RWPE2 (cell line): ENCODE measurements around the gene DTX4.

ENCODE experiments used
- ATAC-seq: fragments of 200-7000 bp; cut with Tn5 transposase; 3 replicates; pipeline ENCODE4 v1.9.1; 2021; ENCODE audit warnings: low read depth
- DNase-seq: peaks from one replicate; pipeline ENCODE4 v3.0.0-alpha.2; 2020; ENCODE audit warnings: low spot score
- H3K27ac ChIP-seq: fragments of 450-650 bp; 2 replicates; pipeline ENCODE4 v1.5.1; 2017; ENCODE audit warnings: mild to moderate bottlenecking; ENCODE audit not compliant: poor library complexity, severe bottlenecking
- H3K27me3 ChIP-seq: fragments of 250-450 bp; sonication (Bioruptor Pico); 2 replicates; pipeline ENCODE4 v1.5.1; 2021; ENCODE audit warnings: mild to moderate bottlenecking, moderate library complexity; ENCODE audit not compliant: insufficient read depth, poor library complexity, severe bottlenecking
- H3K36me3 ChIP-seq: fragments of 250-450 bp; sonication (Bioruptor Pico); 2 replicates; pipeline ENCODE4 v1.5.1; 2020; ENCODE audit warnings: low read depth, mild to moderate bottlenecking, moderate library complexity
- H3K4me1 ChIP-seq: fragments of 250-450 bp; sonication (Bioruptor Pico); 2 replicates; pipeline ENCODE4 v1.5.1; 2021; ENCODE audit warnings: mild to moderate bottlenecking, moderate library complexity; ENCODE audit not compliant: insufficient read depth, poor library complexity, severe bottlenecking
- H3K4me3 ChIP-seq: fragments of 250-450 bp; sonication (Bioruptor Pico); 2 replicates; pipeline ENCODE4 v1.5.1; 2021; ENCODE audit warnings: mild to moderate bottlenecking, moderate library complexity; ENCODE audit not compliant: severe bottlenecking
- H3K9me3 ChIP-seq: fragments of 250-450 bp; sonication (Bioruptor Pico); 2 replicates; pipeline ENCODE4 v1.5.1; 2021; ENCODE audit warnings: mild to moderate bottlenecking, moderate library complexity; ENCODE audit not compliant: severe bottlenecking
- CTCF ChIP-seq: fragments of 450-650 bp; IDR thresholded peaks from one replicate; pipeline ENCODE4 v1.5.1; 2017; ENCODE audit warnings: mild to moderate bottlenecking, moderate library complexity; ENCODE audit not compliant: poor library complexity, severe bottlenecking

The DTX4 gene

DNA sequence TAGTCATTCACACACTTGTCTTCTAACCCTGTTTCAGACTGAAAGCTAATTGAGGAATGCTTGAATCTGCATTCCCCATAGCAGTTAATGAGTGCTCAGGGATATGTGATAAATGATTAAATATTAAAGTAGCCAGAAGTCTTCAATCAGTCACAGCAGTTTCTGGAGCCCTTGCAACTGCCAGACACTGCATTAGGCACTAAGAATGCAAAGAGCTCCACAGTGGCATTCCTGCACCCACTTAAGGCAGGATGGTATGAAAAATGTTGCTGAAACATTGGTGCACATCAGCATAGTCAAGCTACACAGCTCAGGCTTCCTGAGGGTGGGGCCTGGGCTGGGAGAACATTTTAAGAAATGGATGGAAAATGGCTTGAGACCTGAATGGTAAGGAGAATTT is 6.5 kb downstream of the DTX4 start:
- Histone ChIP-seq H3K36me3 (peaks cover 39% of the 10 kb centered on the region), H3K4me1 (peaks cover 14% of the 10 kb centered on the region), H3K4me3 (no peak overlapping the region), H3K27ac (no peak overlapping the region), H3K27me3 (no peaks in the 10 kb centered on the region), H3K9me3 (peaks cover 6% of the 10 kb centered on the region)
- no peak for TF ChIP-seq CTCF
- DNase-seq (no peak), ATAC-seq (no peak)

DNA sequence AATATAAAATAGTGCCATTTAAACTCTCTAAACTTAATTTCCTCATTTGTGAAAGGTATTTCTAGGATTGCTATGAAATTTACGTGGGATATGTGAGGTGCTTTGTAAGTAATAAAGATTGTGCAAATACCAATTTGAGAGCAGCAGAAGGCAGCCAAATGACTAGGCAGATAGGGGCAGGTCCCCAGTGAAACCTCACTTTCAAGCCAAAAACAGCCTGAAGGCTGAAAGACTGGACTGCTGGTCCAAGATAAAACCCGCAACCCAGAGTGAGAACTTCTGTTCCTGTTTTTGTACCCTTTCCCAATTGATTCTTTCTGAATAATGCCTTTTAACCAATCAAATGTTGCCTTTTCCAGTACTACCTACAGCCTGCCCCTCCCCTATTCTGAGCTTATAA is 7.2 kb downstream of the DTX4 start:
- H3K27ac ChIP-seq = no peak overlapping the region
- H3K4me3 ChIP-seq = no peak overlapping the region
- H3K4me1 ChIP-seq = peaks cover 11% of the 10 kb centered on the region
- ATAC-seq (no peak), DNase-seq (no peak)
- H3K36me3 ChIP-seq = peaks cover 44% of the 10 kb centered on the region
- peaks cover 6% of the 10 kb centered on the region for H3K9me3 ChIP-seq
- no peaks in the 10 kb centered on the region for H3K27me3 ChIP-seq
- no peak for TF ChIP-seq CTCF

- peaks cover 2% of the 10 kb centered on the region for H3K4me1 ChIP-seq
- no peak for ATAC-seq
- no peak for DNase-seq
- H3K27me3 ChIP-seq = no peaks in the 10 kb centered on the region
- peaks cover 46% of the 10 kb centered on the region for H3K36me3 ChIP-seq
- peaks cover 6% of the 10 kb centered on the region for H3K9me3 ChIP-seq
- H3K4me3 ChIP-seq = no peak overlapping the region
- H3K27ac ChIP-seq = no peak overlapping the region
- TF ChIP-seq CTCF = no peak
These were observed 8.3 kb downstream of the DTX4 start for GRCh38 chr11:59180168-59180776.

- H3K27ac ChIP-seq = no peak overlapping the region
- no peak overlapping the region for H3K4me3 ChIP-seq
- TF ChIP-seq CTCF = no peak
- no peaks in the 10 kb centered on the region for H3K4me1 ChIP-seq
- peaks cover 46% of the 10 kb centered on the region for H3K36me3 ChIP-seq
- peaks cover 6% of the 10 kb centered on the region for H3K9me3 ChIP-seq
- ATAC-seq (no peak), DNase-seq (no peak)
- no peaks in the 10 kb centered on the region for H3K27me3 ChIP-seq
These were observed 9.0 kb downstream of the DTX4 start for GRCh38 chr11:59180907-59181306.

GRCh38 chr11:59181746-59182456 is 10.0 kb downstream of the DTX4 start:
- no peaks in the 10 kb centered on the region for H3K27me3 ChIP-seq
- DNase-seq (no peak), ATAC-seq (no peak)
- H3K27ac ChIP-seq = no peak overlapping the region
- H3K36me3 ChIP-seq = peaks cover 53% of the 10 kb centered on the region
- no peaks in the 10 kb centered on the region for H3K4me1 ChIP-seq
- TF ChIP-seq CTCF = no peak
- peaks cover 6% of the 10 kb centered on the region for H3K9me3 ChIP-seq
- H3K4me3 ChIP-seq = no peak overlapping the region
